Ishikawa (cell line): ENCODE measurements around the gene INPP5F.

ENCODE experiments used
- CEBPB ChIP-seq: IDR thresholded peaks from 2 replicates; pipeline ENCODE4 v1.6.1; 2012
- CREB1 ChIP-seq: IDR thresholded peaks from 2 replicates; pipeline ENCODE4 v1.6.1; 2012; ENCODE audit warnings: low read depth
- EGR1 ChIP-seq: IDR thresholded peaks from 2 replicates; pipeline ENCODE4 v1.6.1; 2012
- FOXM1 ChIP-seq: IDR thresholded peaks from 2 replicates; pipeline ENCODE4 v1.6.1; 2012; ENCODE audit warnings: low read depth, borderline replicate concordance
- NFIC ChIP-seq: IDR thresholded peaks from 2 replicates; pipeline ENCODE4 v1.6.1; 2012
- TAF1 ChIP-seq: IDR thresholded peaks from 2 replicates; pipeline ENCODE4 v1.6.1; 2012; ENCODE audit warnings: low read depth, mild to moderate bottlenecking
- TCF12 ChIP-seq: IDR thresholded peaks from 2 replicates; pipeline ENCODE4 v1.6.1; 2012; ENCODE audit warnings: low read depth
- TEAD4 ChIP-seq: IDR thresholded peaks from 2 replicates; pipeline ENCODE4 v1.6.1; 2012
- YY1 ChIP-seq: IDR thresholded peaks from 2 replicates; pipeline ENCODE4 v1.6.1; 2012; ENCODE audit warnings: low read depth
- TF ChIP-seq, protein P1 (sequence below): IDR thresholded peaks from 2 replicates; pipeline ENCODE4 v1.6.1; 2012
- TF ChIP-seq, protein P2 (sequence below): IDR thresholded peaks from 2 replicates; pipeline ENCODE4 v1.6.1; 2012; ENCODE audit warnings: low read depth, mild to moderate bottlenecking
- TF ChIP-seq, protein P3 (sequence below): IDR thresholded peaks from 2 replicates; pipeline ENCODE4 v1.6.1; 2012

DNA sequence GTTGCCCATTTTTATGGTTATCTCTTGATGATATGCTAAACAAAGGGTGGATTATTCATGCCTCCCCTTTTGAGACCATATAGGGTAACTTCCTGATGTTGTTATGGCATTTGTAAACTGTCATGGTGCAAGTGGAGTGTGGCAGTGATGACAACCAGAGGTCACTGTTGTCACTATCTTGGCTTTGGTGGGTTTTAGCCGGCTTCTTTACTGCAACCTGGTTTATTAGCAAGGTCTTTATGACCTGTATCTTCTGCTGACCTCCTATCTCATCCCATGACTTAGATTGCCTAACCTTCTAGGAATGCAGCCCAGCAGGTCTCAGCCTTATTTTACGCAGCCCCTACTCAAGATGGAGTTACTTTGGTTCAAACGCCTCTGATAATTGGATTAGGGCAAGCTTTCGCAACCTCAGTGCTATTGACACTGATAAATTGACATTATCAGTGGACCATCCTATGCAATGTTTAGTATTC is 37.8 kb upstream of the INPP5F start:
- TF ChIP-seq, protein P1, sequence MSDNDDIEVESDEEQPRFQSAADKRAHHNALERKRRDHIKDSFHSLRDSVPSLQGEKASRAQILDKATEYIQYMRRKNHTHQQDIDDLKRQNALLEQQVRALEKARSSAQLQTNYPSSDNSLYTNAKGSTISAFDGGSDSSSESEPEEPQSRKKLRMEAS: no peak
- TF ChIP-seq FOXM1 (no peak), CEBPB (peak; percentile 73), TEAD4 (peak; percentile 57; the same call in 1 of the 2 replicates), YY1 (peak; percentile 56; the same call in 1 of the 2 replicates), CREB1 (no peak), TCF12 (0 out of 2 replicates have a peak, but pooled peaks have one; percentile 11), TAF1 (no peak), EGR1 (no peak), NFIC (no peak)
- TF ChIP-seq, protein P2, sequence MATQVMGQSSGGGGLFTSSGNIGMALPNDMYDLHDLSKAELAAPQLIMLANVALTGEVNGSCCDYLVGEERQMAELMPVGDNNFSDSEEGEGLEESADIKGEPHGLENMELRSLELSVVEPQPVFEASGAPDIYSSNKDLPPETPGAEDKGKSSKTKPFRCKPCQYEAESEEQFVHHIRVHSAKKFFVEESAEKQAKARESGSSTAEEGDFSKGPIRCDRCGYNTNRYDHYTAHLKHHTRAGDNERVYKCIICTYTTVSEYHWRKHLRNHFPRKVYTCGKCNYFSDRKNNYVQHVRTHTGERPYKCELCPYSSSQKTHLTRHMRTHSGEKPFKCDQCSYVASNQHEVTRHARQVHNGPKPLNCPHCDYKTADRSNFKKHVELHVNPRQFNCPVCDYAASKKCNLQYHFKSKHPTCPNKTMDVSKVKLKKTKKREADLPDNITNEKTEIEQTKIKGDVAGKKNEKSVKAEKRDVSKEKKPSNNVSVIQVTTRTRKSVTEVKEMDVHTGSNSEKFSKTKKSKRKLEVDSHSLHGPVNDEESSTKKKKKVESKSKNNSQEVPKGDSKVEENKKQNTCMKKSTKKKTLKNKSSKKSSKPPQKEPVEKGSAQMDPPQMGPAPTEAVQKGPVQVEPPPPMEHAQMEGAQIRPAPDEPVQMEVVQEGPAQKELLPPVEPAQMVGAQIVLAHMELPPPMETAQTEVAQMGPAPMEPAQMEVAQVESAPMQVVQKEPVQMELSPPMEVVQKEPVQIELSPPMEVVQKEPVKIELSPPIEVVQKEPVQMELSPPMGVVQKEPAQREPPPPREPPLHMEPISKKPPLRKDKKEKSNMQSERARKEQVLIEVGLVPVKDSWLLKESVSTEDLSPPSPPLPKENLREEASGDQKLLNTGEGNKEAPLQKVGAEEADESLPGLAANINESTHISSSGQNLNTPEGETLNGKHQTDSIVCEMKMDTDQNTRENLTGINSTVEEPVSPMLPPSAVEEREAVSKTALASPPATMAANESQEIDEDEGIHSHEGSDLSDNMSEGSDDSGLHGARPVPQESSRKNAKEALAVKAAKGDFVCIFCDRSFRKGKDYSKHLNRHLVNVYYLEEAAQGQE: no peak
- TF ChIP-seq, protein P3, sequence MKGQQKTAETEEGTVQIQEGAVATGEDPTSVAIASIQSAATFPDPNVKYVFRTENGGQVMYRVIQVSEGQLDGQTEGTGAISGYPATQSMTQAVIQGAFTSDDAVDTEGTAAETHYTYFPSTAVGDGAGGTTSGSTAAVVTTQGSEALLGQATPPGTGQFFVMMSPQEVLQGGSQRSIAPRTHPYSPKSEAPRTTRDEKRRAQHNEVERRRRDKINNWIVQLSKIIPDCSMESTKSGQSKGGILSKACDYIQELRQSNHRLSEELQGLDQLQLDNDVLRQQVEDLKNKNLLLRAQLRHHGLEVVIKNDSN: no peak
